ENCODE results near the gene ENHO.

- no peak for TF ChIP-seq CTCF (optimal IDR thresholded peaks at IDR 0.05 in 1 of 3, IDR thresholded peaks at IDR 0.05 in 1 of 3, conservative IDR thresholded peaks at IDR 0.05 in 1 of 3; ENCODE audit: extremely low read depth in 1 of 3, insufficient read depth in 2 of 3, low read length in 3 of 3)
- TF ChIP-seq EZH2 (IDR thresholded peaks at IDR 0.05; ENCODE audit: low read length) = no peak
These were observed 27.4 kb upstream of the ENHO start for GRCh38 chr9:34550016-34550680.

All from keratinocyte (primary cell).